ENCODE data around the gene ST14. TPM values are rescaled to one million over a fixed set of nuclear protein-coding genes. Genes with fewer than 3 reads are reported as not detected.

The ST14 gene
- total and polyA plus RNA-seq, 2 donors (not counting 3 experiments of a cell fraction or from before 2014, with no cell fraction given) = 0.08 TPM; not detected in 1

- ChIA-PET POLR2A (no interaction called here), CTCF (interaction anchor here (1.0 to 1.8 kb wide), 17 partner anchors 9 to 1462 kb away, joined by 4 to 28 read pairs (median 7); no protein-coding TSS in a partner anchor)
- Histone ChIP-seq H3K27me3 (ENCODE audit: control insufficient read depth in 2 of 2, insufficient read depth in 2 of 2, low read length in 2 of 2) (peaks cover 3 to 12% of the 10 kb centered on the region in 2 experiments), H3K9ac (replicated peaks; ENCODE audit: extremely low read depth, insufficient read depth, low read length) (no peak overlapping the region), H2AFZ (ENCODE audit: low read depth, low read length) (no peak overlapping the region), H3K9me3 (replicated peaks; ENCODE audit: control insufficient read depth, insufficient read depth, low read length) (no peaks in the 10 kb centered on the region), H3K4me3 (replicated peaks in 1 of 3; ENCODE audit: insufficient read depth in 1 of 3, low read depth in 1 of 3, low read length in 3 of 3) (no peak overlapping the region), H3K9me1 (replicated peaks; ENCODE audit: control insufficient read depth, extremely low read depth, insufficient read depth, low read length) (no peaks in the 10 kb centered on the region), H4K20me1 (replicated peaks; ENCODE audit: control insufficient read depth, extremely low read depth, insufficient read depth, low read length) (no peaks in the 10 kb centered on the region), H3K79me2 (ENCODE audit: control insufficient read depth, insufficient read depth, low read length) (no peaks in the 10 kb centered on the region), H3K27ac (ENCODE audit: insufficient read depth, low read depth, low read length) (no peak overlapping the region), H3K4me1 (ENCODE audit: control insufficient read depth, extremely low read depth, insufficient read depth, low read length) (no peaks in the 10 kb centered on the region), H3K4me2 (ENCODE audit: insufficient read depth, low read length) (no peak overlapping the region), H3K36me3 (ENCODE audit: control insufficient read depth in 2 of 2, extremely low read depth in 1 of 2, insufficient read depth in 2 of 2, low read length in 2 of 2) (no peaks in the 10 kb centered on the region)
- BruUV-seq (replicated peaks) = no TSS peak
- no peak for TF ChIP-seq JUN (IDR thresholded peaks at IDR 0.05; ENCODE audit: borderline replicate concordance, insufficient read depth, insufficient read length, low read depth)
- no peak for TF ChIP-seq FOS (IDR thresholded peaks at IDR 0.05; ENCODE audit: borderline replicate concordance, insufficient read depth, low read length)
- no peak for TF ChIP-seq EZH2 (IDR thresholded peaks at IDR 0.05; ENCODE audit: borderline replicate concordance, low read depth, low read length, severe bottlenecking)
- no peak for TF ChIP-seq GATA2 (IDR thresholded peaks at IDR 0.05; ENCODE audit: insufficient read depth, insufficient read length, low read depth, low read length)
- no peak for TF ChIP-seq MYC (IDR thresholded peaks at IDR 0.05; ENCODE audit: low read depth, low read length)
- TF ChIP-seq MAX (IDR thresholded peaks at IDR 0.05; ENCODE audit: insufficient read depth, insufficient read length) = no peak
- TF ChIP-seq POLR2A (IDR thresholded peaks at IDR 0.05; ENCODE audit: low read depth, low read length) = no peak
- TF ChIP-seq, protein P1, sequence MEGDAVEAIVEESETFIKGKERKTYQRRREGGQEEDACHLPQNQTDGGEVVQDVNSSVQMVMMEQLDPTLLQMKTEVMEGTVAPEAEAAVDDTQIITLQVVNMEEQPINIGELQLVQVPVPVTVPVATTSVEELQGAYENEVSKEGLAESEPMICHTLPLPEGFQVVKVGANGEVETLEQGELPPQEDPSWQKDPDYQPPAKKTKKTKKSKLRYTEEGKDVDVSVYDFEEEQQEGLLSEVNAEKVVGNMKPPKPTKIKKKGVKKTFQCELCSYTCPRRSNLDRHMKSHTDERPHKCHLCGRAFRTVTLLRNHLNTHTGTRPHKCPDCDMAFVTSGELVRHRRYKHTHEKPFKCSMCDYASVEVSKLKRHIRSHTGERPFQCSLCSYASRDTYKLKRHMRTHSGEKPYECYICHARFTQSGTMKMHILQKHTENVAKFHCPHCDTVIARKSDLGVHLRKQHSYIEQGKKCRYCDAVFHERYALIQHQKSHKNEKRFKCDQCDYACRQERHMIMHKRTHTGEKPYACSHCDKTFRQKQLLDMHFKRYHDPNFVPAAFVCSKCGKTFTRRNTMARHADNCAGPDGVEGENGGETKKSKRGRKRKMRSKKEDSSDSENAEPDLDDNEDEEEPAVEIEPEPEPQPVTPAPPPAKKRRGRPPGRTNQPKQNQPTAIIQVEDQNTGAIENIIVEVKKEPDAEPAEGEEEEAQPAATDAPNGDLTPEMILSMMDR (IDR thresholded peaks at IDR 0.05; ENCODE audit: extremely low read depth in 1 of 2, insufficient read depth in 1 of 2, low read depth in 1 of 2, low read length in 2 of 2) = no peak
- no peak for TF ChIP-seq POLR2AphosphoS5 (IDR thresholded peaks at IDR 0.05; ENCODE audit: insufficient read depth, low read depth, low read length)
- dilution Hi-C loops (cut with MboI; ENCODE audit: extremely low pct_ligation_motif_present, low sequenced_read_pairs) (no loop called here), intact Hi-C loops (cut with micrococcal nuclease) (no loop called here)
- FAIRE-seq = no peak
- no peak for DNase-seq (ENCODE audit: low read depth, low spot score)
Measured at GRCh38 chr11:130211781-130212401, 52.3 kb downstream of the ST14 start.
